ENCODE results near the gene MPL.
A peak's percentile ranks its signal among the peaks of the same experiment; 100 is the strongest.

The MPL gene

GRCh38 chr1:43300378-43301094 lies 37.1 kb upstream of the MPL start, which contains the start of gene TIE1:
Gene TIE1 (plus strand): TSS chr1:43300982. CDS start chr1:43301072, 90 bp downstream.
- TF ChIP-seq POLR2A (IDR thresholded peaks at IDR 0.05; ENCODE audit: extremely low read depth, insufficient read length) (no peak), MYC (IDR thresholded peaks at IDR 0.05; ENCODE audit: low read depth, low read length) (no peak)
- TF ChIP-seq, protein P1, sequence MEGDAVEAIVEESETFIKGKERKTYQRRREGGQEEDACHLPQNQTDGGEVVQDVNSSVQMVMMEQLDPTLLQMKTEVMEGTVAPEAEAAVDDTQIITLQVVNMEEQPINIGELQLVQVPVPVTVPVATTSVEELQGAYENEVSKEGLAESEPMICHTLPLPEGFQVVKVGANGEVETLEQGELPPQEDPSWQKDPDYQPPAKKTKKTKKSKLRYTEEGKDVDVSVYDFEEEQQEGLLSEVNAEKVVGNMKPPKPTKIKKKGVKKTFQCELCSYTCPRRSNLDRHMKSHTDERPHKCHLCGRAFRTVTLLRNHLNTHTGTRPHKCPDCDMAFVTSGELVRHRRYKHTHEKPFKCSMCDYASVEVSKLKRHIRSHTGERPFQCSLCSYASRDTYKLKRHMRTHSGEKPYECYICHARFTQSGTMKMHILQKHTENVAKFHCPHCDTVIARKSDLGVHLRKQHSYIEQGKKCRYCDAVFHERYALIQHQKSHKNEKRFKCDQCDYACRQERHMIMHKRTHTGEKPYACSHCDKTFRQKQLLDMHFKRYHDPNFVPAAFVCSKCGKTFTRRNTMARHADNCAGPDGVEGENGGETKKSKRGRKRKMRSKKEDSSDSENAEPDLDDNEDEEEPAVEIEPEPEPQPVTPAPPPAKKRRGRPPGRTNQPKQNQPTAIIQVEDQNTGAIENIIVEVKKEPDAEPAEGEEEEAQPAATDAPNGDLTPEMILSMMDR (IDR thresholded peaks at IDR 0.05; ENCODE audit: low read depth, low read length), result no peak
- TF ChIP-seq, protein P2, sequence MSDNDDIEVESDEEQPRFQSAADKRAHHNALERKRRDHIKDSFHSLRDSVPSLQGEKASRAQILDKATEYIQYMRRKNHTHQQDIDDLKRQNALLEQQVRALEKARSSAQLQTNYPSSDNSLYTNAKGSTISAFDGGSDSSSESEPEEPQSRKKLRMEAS (IDR thresholded peaks at IDR 0.05; ENCODE audit: low read depth, low read length), result no peak
- H3K4me3 ChIP-seq (ENCODE audit: low read depth, low read length), result no peak within 1 kb of the TSS
- peak; percentile 44 for DNase-seq (ENCODE audit: low read depth)

GRCh38 chr1:43302201-43302600 lies 35.4 kb upstream of the MPL start:
- TF ChIP-seq, protein P2 (IDR thresholded peaks at IDR 0.05; ENCODE audit: low read depth, low read length), result no peak
- TF ChIP-seq MYC (IDR thresholded peaks at IDR 0.05; ENCODE audit: low read depth, low read length), result no peak
- no peak for DNase-seq (ENCODE audit: low read depth)
- H3K4me3 ChIP-seq (ENCODE audit: low read depth, low read length), result no peak overlapping the region

GRCh38 chr1:43302721-43303470 lies 34.7 kb upstream of the MPL start:
- no peak overlapping the region for H3K4me3 ChIP-seq (ENCODE audit: low read depth, low read length)
- TF ChIP-seq, protein P1 (IDR thresholded peaks at IDR 0.05; ENCODE audit: low read depth, low read length), result no peak
- TF ChIP-seq MYC (IDR thresholded peaks at IDR 0.05; ENCODE audit: low read depth, low read length) (no peak), POLR2A (IDR thresholded peaks at IDR 0.05; ENCODE audit: extremely low read depth, insufficient read length) (no peak)
- TF ChIP-seq, protein P2 (IDR thresholded peaks at IDR 0.05; ENCODE audit: low read depth, low read length), result no peak
- no peak for DNase-seq (ENCODE audit: low read depth)

DNA sequence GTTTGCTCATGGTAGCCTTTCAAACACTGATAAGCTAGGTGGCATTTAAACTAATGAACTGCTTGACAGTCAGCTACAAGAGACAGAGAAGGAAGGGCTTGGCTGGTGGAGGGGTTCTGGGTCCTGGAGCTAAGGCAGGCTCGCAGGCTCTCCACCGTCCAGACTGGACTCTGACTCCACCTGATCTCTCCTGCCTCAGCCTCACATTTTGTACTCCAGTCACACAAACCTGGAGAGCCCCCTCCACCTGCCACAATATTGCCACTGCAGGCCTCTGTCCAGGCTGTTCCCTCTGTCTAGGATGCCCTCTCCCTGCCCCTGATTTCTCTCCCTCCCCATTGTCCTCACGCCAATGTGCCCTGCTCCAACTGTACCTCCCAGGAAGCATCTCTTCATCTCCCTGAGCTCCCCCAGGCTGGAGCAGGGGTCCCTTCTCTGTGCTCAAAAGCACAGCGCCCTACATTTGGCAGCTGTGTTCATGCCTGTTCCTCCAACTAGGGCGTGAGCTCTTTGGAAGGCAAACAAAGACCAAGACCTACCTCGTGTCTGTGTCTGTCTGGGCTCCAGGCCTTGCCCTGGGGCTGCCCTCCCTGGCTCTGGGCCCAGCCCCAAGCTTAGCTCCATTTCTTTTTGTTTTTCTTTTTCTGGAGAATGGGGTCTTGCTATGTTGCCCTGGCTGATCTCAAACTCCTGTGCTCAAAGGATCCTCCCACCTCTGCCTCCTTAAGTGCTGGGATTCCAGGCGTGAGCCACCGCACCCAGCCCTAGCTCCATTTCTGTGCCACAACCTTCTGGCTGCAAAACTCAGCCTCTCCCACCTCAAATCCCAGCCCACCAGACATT lies 33.9 kb upstream of the MPL start:
- no peak overlapping the region for H3K4me3 ChIP-seq (ENCODE audit: low read depth, low read length)
- DNase-seq (ENCODE audit: low read depth), result no peak
- TF ChIP-seq, protein P2 (IDR thresholded peaks at IDR 0.05; ENCODE audit: low read depth, low read length), result no peak
- TF ChIP-seq, protein P1 (IDR thresholded peaks at IDR 0.05; ENCODE audit: low read depth, low read length), result no peak
- TF ChIP-seq POLR2A (IDR thresholded peaks at IDR 0.05; ENCODE audit: extremely low read depth, insufficient read length) (no peak), MYC (IDR thresholded peaks at IDR 0.05; ENCODE audit: low read depth, low read length) (no peak)

GRCh38 chr1:43304314-43304681 lies 33.3 kb upstream of the MPL start:
- no peak overlapping the region for H3K4me3 ChIP-seq (ENCODE audit: low read depth, low read length)
- TF ChIP-seq POLR2A (IDR thresholded peaks at IDR 0.05; ENCODE audit: extremely low read depth, insufficient read length) (no peak), MYC (IDR thresholded peaks at IDR 0.05; ENCODE audit: low read depth, low read length) (no peak)
- TF ChIP-seq, protein P2 (IDR thresholded peaks at IDR 0.05; ENCODE audit: low read depth, low read length), result no peak
- TF ChIP-seq, protein P1 (IDR thresholded peaks at IDR 0.05; ENCODE audit: low read depth, low read length), result no peak
- DNase-seq (ENCODE audit: low read depth), result no peak
